Measurements from ENCODE around the gene TUBB3. TPM values are rescaled to one million over a fixed set of nuclear protein-coding genes. Genes with fewer than 3 reads are reported as not detected.

Gene TUBB3
- total RNA-seq, 1 experiment from 2014 or later = 173 TPM

GRCh38 chr16:89880477-89881367 is 42.4 kb upstream of the TUBB3 start:
- H3K9ac ChIP-seq (ENCODE audit: low read length) = no peak overlapping the region
- ATAC-seq = no peak

GRCh38 chr16:89881368-89881730 is 41.8 kb upstream of the TUBB3 start:
- Histone ChIP-seq H3K9ac (ENCODE audit: low read length) (no peak overlapping the region), H3K4me1 (ENCODE audit: control insufficient read depth in 1 of 2, insufficient read depth in 2 of 2, low read length in 2 of 2) (no peaks in the 10 kb centered on the region), H3K9me3 (ENCODE audit: control insufficient read depth in 1 of 2, insufficient read depth in 1 of 2, low read depth in 1 of 2, low read length in 2 of 2) (no peaks in the 10 kb centered on the region), H3K9me2 (ENCODE audit: insufficient read depth) (no peaks in the 10 kb centered on the region), H3K79me2 (ENCODE audit: insufficient read depth, low read length) (peaks cover 78% of the 10 kb centered on the region), H3K4me2 (ENCODE audit: low read length) (no peak overlapping the region), H3K27me3 (ENCODE audit: insufficient read depth, low read length) (no peaks in the 10 kb centered on the region), H3K4me3 (replicated peaks in 1 of 2; ENCODE audit: low read depth in 1 of 2, low read length in 2 of 2) (no peak overlapping the region), H4K20me1 (ENCODE audit: insufficient read depth) (no peaks in the 10 kb centered on the region), H3K36me3 (ENCODE audit: control insufficient read depth in 1 of 2, insufficient read depth in 2 of 2, low read length in 2 of 2) (peaks cover 41 to 56% of the 10 kb centered on the region in 2 experiments), H2AFZ (ENCODE audit: low read depth, low read length, poor library complexity, severe bottlenecking) (no peak overlapping the region), H3K27ac (ENCODE audit: low read depth, low read length) (no peak overlapping the region)
- TF ChIP-seq EGR1 (IDR thresholded peaks at IDR 0.05; ENCODE audit: low read depth) (no peak), POLR2A (IDR thresholded peaks at IDR 0.05; ENCODE audit: borderline replicate concordance, extremely low read depth, insufficient read depth, insufficient read length) (no peak), ZNF274 (IDR thresholded peaks at IDR 0.05; ENCODE audit: low read depth, low read length) (no peak), ELF1 (IDR thresholded peaks at IDR 0.05; ENCODE audit: borderline replicate concordance, low read depth) (no peak)
- intact Hi-C loops (cut with micrococcal nuclease) = no loop called here
- RAD21 ChIA-PET (ENCODE audit: low non-redundant PET in 1 of 2, low total read pairs in 2 of 2, uncharacterized antibody in 2 of 2, unreplicated experiment in 2 of 2) = no interaction called here
- no TSS peak for BruUV-seq (replicated peaks)
- no peak for ATAC-seq
- no peak for DNase-seq (ENCODE audit: low read depth, low spot score)
- CTCF ChIA-PET = no interaction called here
- POLR2A ChIA-PET = no interaction called here

More at GRCh38 chr16:89880477-89881367, 42.4 kb upstream of the TUBB3 start:
- ChIA-PET POLR2A (no interaction called here), CTCF (no interaction called here), RAD21 (ENCODE audit: low non-redundant PET in 1 of 2, low total read pairs in 2 of 2, uncharacterized antibody in 2 of 2, unreplicated experiment in 2 of 2) (no interaction called here)
- H3K4me3 ChIP-seq (replicated peaks in 1 of 2; ENCODE audit: low read depth in 1 of 2, low read length in 2 of 2) = no peak overlapping the region
- H3K79me2 ChIP-seq (ENCODE audit: insufficient read depth, low read length) = peaks cover 85% of the 10 kb centered on the region
- no peak overlapping the region for H2AFZ ChIP-seq (ENCODE audit: low read depth, low read length, poor library complexity, severe bottlenecking)
- H3K27me3 ChIP-seq (ENCODE audit: insufficient read depth, low read length) = no peaks in the 10 kb centered on the region
- H3K4me1 ChIP-seq (ENCODE audit: control insufficient read depth in 1 of 2, insufficient read depth in 2 of 2, low read length in 2 of 2) = no peaks in the 10 kb centered on the region
- TF ChIP-seq POLR2A (IDR thresholded peaks at IDR 0.05; ENCODE audit: borderline replicate concordance, extremely low read depth, insufficient read depth, insufficient read length) (no peak), SP1 (IDR thresholded peaks at IDR 0.05; ENCODE audit: low read depth) (no peak), EZH2phosphoT487 (IDR thresholded peaks at IDR 0.05; ENCODE audit: borderline replicate concordance) (no peak)
- no peak for DNase-seq (ENCODE audit: low read depth, low spot score)
- intact Hi-C loops (cut with micrococcal nuclease) = no loop called here
- no peaks in the 10 kb centered on the region for H3K9me2 ChIP-seq (ENCODE audit: insufficient read depth)
- no TSS peak for BruUV-seq (replicated peaks)
- H3K4me2 ChIP-seq (ENCODE audit: low read length) = no peak overlapping the region
- peaks cover 43 to 55% of the 10 kb centered on the region in 2 experiments for H3K36me3 ChIP-seq (ENCODE audit: control insufficient read depth in 1 of 2, insufficient read depth in 2 of 2, low read length in 2 of 2)
- H4K20me1 ChIP-seq (ENCODE audit: insufficient read depth) = no peaks in the 10 kb centered on the region
- H3K9me3 ChIP-seq (ENCODE audit: control insufficient read depth in 1 of 2, insufficient read depth in 1 of 2, low read depth in 1 of 2, low read length in 2 of 2) = no peaks in the 10 kb centered on the region
- H3K27ac ChIP-seq (ENCODE audit: low read depth, low read length) = no peak overlapping the region

Measured in HCT116 (cell line).